ENCODE data around the gene GPAM.

DNA sequence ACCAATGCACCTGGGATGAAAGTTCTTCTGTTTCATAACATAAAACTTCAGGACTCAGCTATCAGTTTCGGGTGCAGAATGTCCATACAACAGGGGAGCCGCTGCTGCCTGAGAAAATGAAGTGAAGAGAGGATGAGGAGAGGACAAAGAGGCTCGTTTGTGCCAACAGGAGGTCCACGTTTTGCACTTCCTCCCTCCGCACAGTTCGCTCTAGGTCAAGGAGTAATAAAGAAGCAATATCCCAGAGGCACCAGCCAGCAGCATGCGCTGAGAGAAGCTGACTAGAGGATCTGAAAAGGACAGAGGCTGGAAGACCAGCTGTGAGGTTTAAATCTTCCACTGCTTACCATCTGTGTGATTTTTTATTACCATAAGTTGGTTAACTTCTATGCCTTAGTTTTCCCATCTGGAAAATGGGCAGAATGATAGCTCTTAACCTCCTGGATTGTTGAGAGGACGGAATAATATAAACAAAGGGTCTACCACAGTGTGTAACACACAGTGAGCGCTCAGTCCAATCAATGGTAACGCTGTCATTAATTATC lies 709 bp downstream of the GPAM start:
- TF ChIP-seq, protein P1, sequence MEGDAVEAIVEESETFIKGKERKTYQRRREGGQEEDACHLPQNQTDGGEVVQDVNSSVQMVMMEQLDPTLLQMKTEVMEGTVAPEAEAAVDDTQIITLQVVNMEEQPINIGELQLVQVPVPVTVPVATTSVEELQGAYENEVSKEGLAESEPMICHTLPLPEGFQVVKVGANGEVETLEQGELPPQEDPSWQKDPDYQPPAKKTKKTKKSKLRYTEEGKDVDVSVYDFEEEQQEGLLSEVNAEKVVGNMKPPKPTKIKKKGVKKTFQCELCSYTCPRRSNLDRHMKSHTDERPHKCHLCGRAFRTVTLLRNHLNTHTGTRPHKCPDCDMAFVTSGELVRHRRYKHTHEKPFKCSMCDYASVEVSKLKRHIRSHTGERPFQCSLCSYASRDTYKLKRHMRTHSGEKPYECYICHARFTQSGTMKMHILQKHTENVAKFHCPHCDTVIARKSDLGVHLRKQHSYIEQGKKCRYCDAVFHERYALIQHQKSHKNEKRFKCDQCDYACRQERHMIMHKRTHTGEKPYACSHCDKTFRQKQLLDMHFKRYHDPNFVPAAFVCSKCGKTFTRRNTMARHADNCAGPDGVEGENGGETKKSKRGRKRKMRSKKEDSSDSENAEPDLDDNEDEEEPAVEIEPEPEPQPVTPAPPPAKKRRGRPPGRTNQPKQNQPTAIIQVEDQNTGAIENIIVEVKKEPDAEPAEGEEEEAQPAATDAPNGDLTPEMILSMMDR (IDR thresholded peaks at IDR 0.05; ENCODE audit: borderline replicate concordance, extremely low read depth, low read length, poor library complexity, severe bottlenecking), result no peak
- TF ChIP-seq EZH2 (IDR thresholded peaks at IDR 0.05; ENCODE audit: borderline replicate concordance, low read depth, low read length, severe bottlenecking), result no peak
